PFSK-1 (cell line): ENCODE measurements around the gene PXYLP1.

Experiments used
- FOXP2 ChIP-seq: optimal IDR thresholded peaks from 2 replicates; pipeline ENCODE3; 2011; ENCODE audit warnings: borderline replicate concordance, control low read depth, inconsistent platforms; ENCODE audit not compliant: insufficient read depth; ENCODE audit errors: extremely low read length, extremely low read depth
- POLR2AphosphoS5 ChIP-seq: IDR thresholded peaks from 2 replicates; pipeline ENCODE4 v1.6.1; 2012; ENCODE audit warnings: low read depth, mild to moderate bottlenecking, control low read depth, low read length, moderate library complexity
- SIN3A ChIP-seq: IDR thresholded peaks from 2 replicates; pipeline ENCODE4 v1.6.1; 2012; ENCODE audit warnings: mild to moderate bottlenecking, low read length, moderate library complexity, borderline replicate concordance; ENCODE audit not compliant: insufficient read depth
- TAF1 ChIP-seq: IDR thresholded peaks from 2 replicates; pipeline ENCODE4 v1.6.1; 2012; ENCODE audit warnings: low read length, control low read depth, borderline replicate concordance; ENCODE audit not compliant: insufficient read depth
- TF ChIP-seq, protein P1 (sequence below), 2 experiments: IDR thresholded peaks; 2 replicates each; pipeline versions ENCODE4 v1.6.1 to v1.8.0; 2011 to 2012; ENCODE audit warnings: low read depth in 2 of 2, low read length in 2 of 2, control low read depth in 1 of 2, inconsistent platforms in 1 of 2, mild to moderate bottlenecking in 1 of 2, moderate library complexity in 1 of 2; ENCODE audit not compliant: insufficient read depth in 1 of 2

DNA sequence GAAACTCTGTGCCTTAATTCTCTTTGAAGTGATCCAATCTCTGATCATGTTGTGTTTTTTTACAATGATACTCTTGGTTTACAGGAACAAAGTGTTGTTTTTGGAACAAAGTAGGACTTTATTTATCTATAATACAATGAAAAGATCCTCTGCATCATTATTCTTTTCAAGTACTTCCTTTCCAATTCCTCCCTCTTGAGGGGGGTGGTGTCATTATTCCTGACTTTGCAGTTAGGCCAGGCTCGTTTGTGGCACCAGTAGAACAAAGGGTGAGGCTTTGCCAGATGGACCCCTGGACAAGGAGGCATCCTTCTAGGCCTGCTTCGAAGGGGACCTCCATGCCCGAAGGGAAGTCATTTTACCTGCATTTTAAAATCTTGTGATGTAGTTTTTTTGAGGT, 95.0 kb downstream of the PXYLP1 start:
- no peak for TF ChIP-seq POLR2AphosphoS5
- no peak for TF ChIP-seq TAF1
- TF ChIP-seq SIN3A: no peak
- TF ChIP-seq, protein P1, sequence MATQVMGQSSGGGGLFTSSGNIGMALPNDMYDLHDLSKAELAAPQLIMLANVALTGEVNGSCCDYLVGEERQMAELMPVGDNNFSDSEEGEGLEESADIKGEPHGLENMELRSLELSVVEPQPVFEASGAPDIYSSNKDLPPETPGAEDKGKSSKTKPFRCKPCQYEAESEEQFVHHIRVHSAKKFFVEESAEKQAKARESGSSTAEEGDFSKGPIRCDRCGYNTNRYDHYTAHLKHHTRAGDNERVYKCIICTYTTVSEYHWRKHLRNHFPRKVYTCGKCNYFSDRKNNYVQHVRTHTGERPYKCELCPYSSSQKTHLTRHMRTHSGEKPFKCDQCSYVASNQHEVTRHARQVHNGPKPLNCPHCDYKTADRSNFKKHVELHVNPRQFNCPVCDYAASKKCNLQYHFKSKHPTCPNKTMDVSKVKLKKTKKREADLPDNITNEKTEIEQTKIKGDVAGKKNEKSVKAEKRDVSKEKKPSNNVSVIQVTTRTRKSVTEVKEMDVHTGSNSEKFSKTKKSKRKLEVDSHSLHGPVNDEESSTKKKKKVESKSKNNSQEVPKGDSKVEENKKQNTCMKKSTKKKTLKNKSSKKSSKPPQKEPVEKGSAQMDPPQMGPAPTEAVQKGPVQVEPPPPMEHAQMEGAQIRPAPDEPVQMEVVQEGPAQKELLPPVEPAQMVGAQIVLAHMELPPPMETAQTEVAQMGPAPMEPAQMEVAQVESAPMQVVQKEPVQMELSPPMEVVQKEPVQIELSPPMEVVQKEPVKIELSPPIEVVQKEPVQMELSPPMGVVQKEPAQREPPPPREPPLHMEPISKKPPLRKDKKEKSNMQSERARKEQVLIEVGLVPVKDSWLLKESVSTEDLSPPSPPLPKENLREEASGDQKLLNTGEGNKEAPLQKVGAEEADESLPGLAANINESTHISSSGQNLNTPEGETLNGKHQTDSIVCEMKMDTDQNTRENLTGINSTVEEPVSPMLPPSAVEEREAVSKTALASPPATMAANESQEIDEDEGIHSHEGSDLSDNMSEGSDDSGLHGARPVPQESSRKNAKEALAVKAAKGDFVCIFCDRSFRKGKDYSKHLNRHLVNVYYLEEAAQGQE (IDR thresholded peaks at IDR 0.05; ENCODE audit: insufficient read depth in 1 of 2, low read depth in 2 of 2, low read length in 2 of 2): no peak
- TF ChIP-seq FOXP2: no peak
